ENCODE data around the gene ATP2A1.

DNA sequence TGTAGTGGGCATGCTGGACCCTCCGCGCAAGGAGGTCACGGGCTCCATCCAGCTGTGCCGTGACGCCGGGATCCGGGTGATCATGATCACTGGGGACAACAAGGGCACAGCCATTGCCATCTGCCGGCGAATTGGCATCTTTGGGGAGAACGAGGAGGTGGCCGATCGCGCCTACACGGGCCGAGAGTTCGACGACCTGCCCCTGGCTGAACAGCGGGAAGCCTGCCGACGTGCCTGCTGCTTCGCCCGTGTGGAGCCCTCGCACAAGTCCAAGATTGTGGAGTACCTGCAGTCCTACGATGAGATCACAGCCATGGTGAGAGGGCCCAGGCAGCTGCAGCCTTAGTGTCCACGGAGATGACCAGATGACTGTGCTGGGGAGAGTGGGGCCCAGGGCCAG lies 22.3 kb downstream of the ATP2A1 start:
- TF ChIP-seq, protein P1, sequence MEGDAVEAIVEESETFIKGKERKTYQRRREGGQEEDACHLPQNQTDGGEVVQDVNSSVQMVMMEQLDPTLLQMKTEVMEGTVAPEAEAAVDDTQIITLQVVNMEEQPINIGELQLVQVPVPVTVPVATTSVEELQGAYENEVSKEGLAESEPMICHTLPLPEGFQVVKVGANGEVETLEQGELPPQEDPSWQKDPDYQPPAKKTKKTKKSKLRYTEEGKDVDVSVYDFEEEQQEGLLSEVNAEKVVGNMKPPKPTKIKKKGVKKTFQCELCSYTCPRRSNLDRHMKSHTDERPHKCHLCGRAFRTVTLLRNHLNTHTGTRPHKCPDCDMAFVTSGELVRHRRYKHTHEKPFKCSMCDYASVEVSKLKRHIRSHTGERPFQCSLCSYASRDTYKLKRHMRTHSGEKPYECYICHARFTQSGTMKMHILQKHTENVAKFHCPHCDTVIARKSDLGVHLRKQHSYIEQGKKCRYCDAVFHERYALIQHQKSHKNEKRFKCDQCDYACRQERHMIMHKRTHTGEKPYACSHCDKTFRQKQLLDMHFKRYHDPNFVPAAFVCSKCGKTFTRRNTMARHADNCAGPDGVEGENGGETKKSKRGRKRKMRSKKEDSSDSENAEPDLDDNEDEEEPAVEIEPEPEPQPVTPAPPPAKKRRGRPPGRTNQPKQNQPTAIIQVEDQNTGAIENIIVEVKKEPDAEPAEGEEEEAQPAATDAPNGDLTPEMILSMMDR (IDR thresholded peaks at IDR 0.05 in 2 of 3, conservative IDR thresholded peaks at IDR 0.05 in 1 of 3; ENCODE audit: borderline replicate concordance in 1 of 3, insufficient read depth in 1 of 3, low read depth in 2 of 3, low read length in 2 of 3) = no peak
- no peak for TF ChIP-seq EZH2 (IDR thresholded peaks at IDR 0.05)
- TF ChIP-seq POLR2A (IDR thresholded peaks at IDR 0.05; ENCODE audit: borderline replicate concordance, extremely low read depth, insufficient read depth, insufficient read length) = no peak
- TF ChIP-seq, protein P2, sequence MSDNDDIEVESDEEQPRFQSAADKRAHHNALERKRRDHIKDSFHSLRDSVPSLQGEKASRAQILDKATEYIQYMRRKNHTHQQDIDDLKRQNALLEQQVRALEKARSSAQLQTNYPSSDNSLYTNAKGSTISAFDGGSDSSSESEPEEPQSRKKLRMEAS (IDR thresholded peaks at IDR 0.05) = no peak
- no peak for TF ChIP-seq EZH2phosphoT487 (IDR thresholded peaks at IDR 0.05; ENCODE audit: borderline replicate concordance)
- no peak for TF ChIP-seq ELF1 (IDR thresholded peaks at IDR 0.05; ENCODE audit: borderline replicate concordance, low read depth)
- no peak for TF ChIP-seq POLR2AphosphoS5 (IDR thresholded peaks at IDR 0.05; ENCODE audit: low read depth, low read length)
- no peak for TF ChIP-seq RAD21 (IDR thresholded peaks at IDR 0.05; ENCODE audit: low read depth)
- TF ChIP-seq, protein P3, sequence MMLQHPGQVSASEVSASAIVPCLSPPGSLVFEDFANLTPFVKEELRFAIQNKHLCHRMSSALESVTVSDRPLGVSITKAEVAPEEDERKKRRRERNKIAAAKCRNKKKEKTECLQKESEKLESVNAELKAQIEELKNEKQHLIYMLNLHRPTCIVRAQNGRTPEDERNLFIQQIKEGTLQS (IDR thresholded peaks at IDR 0.05) = no peak
- TF ChIP-seq TCF7L2 (IDR thresholded peaks at IDR 0.05; ENCODE audit: borderline replicate concordance, extremely low read depth, insufficient read depth, insufficient read length) = no peak
- TF ChIP-seq YY1 (IDR thresholded peaks at IDR 0.05; ENCODE audit: extremely low read depth, insufficient replicate concordance, low read depth, low read length) = no peak

All from HCT116 (cell line).